CD4-positive, alpha-beta T cell treated with Interleukin-6 at 100 ng/mL for 8 hours (primary cell): ENCODE data around the gene HDAC4.
"Not testable (repeated sequence)": the region's sequence is repeated elsewhere in the genome, so short reads cannot be mapped to it uniquely, and the experiment has no call there.

Experiments used
- DNase-seq: peaks from one replicate; pipeline ENCODE4 v3.0.0-alpha.2; 2020; ENCODE audit warnings: mixed read lengths, low spot score

The HDAC4 gene

GRCh38 chr2:239041062-239041461, 359.8 kb downstream of the HDAC4 start:
- DNase-seq, result no peak

DNA sequence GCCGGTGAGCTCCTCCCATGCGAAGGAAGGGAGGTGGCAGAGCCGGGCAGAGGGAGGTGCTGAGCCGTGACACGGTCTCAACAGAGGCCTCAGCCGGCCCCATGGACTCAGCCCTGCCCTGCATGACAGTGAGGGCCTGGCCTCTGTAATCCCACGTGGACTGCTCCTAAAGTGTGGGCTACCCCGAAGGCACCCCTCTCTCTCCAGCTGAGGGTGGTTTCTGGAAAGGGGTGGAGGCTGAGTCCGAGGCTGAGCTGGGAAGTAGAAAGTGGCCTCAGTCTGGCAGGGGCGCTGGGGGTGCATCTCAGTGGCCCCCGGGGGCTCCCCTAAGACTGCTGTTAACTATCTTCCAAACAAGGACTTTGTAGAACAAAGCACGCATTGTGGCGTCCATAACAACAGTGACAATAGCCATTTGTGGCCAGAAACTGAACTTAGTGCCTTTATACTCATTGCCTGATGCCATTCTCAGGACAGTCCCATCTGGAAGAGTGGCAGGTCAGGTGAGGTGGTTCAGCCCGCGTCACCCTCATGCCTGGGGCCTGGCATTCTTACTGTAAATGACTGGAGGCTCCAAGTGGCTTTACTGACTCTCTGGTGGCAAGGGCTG, 360.6 kb downstream of the HDAC4 start:
- no peak for DNase-seq

GRCh38 chr2:239039479-239039861, 361.4 kb downstream of the HDAC4 start:
- DNase-seq, result no peak

DNA sequence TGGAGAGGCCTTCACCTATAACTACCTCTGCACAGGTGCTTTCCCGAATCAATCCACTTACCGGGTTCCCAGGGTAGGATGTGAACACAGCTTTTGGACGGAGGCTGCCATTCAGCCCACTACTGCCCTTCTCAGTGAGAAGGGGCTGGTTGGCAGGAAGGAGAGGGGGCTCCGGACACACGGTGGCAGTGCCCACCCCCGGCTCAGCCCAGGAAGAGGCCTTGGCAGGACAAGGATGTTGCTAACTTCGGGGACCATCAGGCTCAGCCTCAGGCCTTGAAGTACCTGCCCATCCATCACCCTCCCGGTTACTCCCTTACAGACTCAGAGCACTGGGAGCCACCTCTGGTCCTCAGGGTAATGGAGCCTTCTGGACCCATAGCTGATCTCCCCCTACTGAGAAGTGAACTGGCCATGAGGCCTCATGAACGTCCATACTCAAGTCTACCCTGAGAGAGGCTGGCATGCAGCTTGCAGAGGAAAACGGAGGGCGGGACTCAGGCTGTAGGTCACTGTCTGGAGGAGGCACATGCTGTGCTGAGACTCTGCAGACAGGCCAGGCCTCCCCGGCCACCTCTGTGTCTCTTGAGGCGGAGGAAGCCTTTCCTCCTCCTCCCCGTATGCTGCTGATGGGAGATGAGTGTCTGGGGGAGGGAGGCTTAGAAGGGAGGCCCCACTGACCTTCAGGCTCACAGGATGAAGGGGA, 361.9 kb downstream of the HDAC4 start:
- no peak for DNase-seq

- not testable (repeated sequence) for DNase-seq
Measured at GRCh38 chr2:239038284-239038683, 362.5 kb downstream of the HDAC4 start.

GRCh38 chr2:239037559-239037910, 363.3 kb downstream of the HDAC4 start:
- DNase-seq, result no peak

DNA sequence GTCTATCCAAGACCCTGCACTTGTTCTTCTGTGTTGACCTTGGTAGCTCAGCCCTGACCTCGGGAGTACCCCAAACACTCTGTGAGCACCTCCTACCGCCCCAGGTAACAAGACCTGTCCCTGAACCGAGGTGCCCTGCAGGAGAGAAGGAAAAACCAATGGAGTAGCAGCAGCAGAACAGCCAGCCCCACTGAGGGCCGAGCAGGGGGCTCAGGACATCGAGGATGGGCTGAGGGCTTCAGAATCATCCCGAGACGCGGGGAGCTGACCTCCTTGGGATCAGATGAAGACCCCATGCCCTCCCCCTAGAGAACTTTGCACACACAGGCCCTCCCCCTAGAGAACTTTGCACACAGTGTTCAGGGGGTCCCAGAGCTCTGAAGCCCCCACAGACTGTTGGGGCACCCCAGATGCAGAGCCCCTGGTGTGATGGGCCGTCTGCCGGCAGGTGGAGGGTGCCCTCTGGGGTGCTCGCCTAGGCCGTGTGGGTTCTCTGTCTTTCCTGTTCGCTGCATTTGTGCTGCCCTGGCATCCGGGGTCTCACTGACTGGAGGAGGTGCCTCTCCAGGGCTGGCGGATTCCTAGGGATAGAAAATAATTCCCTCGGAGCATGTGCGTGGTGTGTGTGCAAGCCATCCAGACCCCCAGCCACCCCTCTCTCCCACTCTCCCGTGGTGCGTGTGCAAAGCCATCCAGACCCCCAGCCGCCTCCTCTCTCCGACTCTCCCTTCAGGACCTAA, 363.8 kb downstream of the HDAC4 start:
- DNase-seq, result no peak

DNA sequence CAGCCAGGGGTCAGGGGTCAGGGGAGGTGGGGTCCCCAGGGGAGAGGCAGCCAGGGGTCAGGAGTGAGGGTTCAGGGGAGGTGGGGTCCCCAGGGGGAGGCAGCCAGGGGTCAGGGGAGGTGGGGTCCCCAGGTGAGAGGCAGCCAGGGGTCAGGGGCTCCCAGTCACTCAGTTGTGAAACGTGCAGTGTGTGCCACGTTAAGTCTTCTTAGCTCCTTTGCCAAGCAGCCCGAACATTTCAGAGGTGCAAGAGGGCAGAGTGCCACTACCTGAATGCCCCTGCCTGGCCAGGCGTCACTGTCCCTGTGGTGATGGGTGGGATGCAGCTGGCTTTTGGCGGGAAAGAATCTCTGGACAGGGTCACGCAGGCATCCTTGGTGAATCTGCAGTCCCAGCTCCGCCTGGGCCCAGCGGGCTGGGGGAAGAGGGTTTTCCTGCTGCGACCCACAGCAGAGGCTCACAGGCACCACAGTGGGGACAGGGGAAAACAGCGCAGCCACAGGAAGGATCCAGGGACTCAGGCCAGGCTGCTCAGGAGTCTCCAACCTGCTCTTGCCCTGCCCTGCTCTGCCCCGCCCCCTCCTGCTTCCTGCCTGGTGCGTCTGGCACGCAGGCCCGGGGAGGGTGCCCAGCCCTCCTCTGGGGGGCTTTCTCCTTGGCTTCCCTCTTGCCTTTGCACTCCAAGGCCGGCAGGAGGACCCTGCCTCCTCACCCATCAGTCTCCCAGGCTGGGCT, 364.7 kb downstream of the HDAC4 start:
- no peak for DNase-seq

DNA sequence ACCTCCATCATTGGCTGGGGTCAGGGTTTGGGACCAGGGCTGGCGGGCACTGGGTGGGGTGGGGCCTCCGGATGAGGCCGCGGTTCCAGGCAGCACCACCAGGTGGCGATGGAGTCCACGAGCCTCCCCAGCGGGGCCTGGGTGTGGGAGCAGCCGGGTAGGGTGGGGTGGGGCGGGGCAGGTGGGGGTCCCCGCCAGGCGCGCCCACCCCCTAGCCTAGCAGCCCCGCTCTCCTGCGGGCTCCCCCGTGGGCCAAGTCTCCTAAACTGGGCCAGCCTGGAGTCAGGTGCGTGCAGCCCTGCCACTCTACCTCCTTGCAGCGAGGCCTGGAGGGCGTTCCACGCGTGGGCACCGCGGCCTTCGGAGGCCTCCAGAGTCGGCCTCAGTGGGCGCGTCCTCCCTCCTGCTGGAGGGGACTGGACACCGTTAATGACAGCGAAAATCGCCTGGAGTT, 365.4 kb downstream of the HDAC4 start:
- peak; percentile 46 for DNase-seq

DNA sequence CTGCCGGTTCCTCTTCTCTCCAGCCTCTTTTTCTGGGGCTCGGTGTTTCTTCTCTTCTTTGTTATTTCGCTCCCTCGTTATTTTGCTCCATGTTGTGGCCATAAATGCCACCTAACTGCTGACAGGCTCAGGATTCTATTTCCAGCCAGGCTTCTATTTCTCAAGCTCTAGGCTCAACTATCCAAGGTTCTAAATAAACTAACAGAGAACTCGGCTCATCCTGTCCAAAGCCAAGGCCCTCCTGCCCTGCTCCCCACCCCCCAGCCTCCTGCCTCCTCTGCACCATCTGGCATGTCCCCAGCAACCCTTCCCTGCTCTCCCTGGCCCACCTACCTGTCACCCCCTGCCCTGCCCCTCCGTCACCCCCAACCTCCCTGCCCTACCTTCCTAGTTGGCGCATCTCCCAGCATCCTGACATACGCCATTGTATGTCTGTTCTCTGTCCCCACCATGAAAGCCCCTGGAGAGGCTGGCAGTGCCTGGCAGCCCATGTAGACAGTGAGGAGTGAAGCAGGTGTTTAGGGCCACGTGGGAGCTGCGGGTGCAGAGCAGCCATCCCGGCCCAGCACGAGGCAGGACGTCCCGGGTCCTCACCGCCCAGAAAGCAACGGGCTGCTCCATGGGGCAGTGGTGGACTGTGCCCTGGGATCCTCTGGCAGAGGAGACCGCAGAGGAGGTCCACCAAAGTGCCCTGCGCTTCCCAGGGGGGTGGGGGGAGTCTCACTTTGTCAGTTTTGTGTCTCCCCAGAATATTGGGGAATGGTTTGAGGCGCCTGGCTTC, 366.1 kb downstream of the HDAC4 start:
- no peak for DNase-seq

- no peak for DNase-seq
Measured at GRCh38 chr2:239033801-239034560, 366.8 kb downstream of the HDAC4 start.

- no peak for DNase-seq
Measured at GRCh38 chr2:239029958-239030357, 370.9 kb downstream of the HDAC4 start.

DNA sequence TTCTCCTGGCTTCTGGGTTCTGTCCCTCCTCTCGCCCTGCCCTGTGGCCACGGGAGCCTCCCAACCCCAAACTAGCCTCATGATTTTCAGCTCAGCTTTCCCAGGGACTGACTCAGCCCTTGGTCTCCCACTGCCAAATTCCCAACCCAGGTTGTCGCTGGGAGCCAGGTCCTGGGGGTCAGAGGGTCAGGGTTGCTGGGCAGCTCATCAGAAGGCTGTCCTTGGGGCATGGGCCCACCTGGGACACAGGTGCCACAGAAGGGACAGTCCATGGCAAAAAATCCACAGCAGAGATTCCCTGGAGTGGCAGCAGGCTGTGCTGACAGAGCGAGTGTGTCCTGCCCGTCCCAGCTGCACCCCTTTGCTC, 372.6 kb downstream of the HDAC4 start:
- DNase-seq, result no peak

- no peak for DNase-seq
Measured at GRCh38 chr2:239027391-239028252, 373.2 kb downstream of the HDAC4 start.

- no peak for DNase-seq
Measured at GRCh38 chr2:239026711-239027361, 374.0 kb downstream of the HDAC4 start.

DNA sequence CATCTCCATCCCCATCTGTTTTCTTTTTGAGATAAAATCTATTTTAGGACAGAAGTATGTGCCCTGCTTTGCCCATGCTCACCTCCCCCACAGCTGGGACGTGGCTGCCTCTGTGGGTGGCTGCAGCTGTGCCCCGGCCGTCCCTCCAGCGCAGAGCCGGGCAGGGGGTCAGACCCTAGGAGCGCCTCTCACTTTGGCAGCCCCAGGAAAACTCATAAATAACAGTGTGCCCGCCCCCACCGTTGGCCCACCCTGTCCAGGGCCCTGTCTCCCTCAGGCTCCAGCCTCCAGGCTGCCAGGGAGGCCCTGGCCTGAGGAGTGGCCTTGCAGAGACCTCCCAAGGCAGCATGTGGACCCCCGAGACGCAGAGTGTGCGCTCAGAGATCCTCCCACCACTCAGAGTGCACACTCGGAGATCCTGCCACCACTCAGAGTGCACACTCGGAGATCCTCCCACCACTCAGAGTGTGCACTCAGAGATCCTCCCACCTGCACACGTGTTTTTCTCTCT, 374.8 kb downstream of the HDAC4 start:
- no peak for DNase-seq

DNA sequence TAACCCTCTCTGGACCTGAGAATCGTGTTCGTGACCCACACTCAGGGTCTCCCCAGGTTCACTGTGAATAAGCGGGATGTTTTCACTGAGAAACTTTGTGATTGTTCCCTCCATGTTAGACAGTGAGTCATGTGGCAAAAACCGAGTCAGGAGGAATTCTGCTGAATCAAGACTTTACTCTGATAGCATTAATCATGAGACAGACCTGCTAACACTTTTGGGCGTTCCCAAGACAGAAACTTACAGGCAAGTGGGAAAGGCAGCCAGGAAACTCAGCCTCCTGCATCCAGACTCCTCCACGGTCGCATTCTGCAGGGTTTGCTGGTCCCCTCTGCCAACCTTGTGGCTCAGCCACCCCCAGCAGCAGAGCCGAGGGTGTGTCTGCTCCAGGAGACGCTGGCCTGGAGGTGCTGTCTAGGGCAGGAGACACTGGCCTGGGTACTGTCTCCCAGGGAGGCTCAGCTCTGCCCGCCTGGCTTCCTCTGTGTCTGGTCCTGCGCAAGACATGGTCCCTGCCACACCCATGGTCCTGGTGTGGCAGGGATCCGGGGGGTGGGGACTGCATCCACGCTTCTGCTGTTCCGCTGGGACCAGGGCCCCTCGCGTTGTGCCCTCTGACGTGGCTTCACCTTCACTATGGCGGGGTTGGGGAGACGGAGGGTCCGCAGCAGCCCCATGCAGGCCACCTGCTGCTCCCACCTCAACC, 375.6 kb downstream of the HDAC4 start:
- DNase-seq, result no peak

DNA sequence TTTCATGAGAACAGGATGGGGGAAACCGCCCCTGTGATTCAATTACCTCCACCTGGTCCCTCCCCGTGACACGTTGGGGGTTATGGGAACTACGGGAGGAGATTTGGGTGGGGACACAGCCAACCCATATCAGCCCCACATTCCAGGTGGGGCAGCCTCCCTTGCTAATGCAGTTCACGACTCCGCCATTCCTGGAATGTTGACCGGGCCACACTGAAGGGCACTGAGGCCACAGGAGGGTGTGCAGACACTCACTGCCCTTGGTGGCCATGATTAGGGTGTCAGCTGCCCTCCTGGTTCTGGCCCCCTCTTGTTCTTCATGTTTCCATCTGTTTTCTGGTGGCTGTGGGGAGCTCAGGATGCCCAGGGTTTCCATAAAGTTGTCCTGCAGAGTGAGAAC, 376.6 kb downstream of the HDAC4 start:
- DNase-seq, result no peak
